Endothelial cell of umbilical vein (primary cell): Measurements from ENCODE around the gene ARPIN. TPM values are rescaled to one million over a fixed set of nuclear protein-coding genes. Genes with fewer than 3 reads are reported as not detected.

ENCODE experiments used
- BruUV-seq: library from RNA; stranded (reverse); fragments of 400-500 nt; replicated peaks from 2 replicates; lab custom pipeline; 2021; lab: Mats Ljungman, UMichigan
- CTCF ChIA-PET: fragments of 300-600, 350-600 bp; sonication (Branson Sonifier 250); formaldehyde crosslinking; loops from one replicate; lab custom pipeline; 2021; ENCODE audit warnings: antibody characterized with exemption, inconsistent platforms; lab: Charles Lee
- POLR2A ChIA-PET: fragments of 300-600, 350-600 bp; sonication (Branson Sonifier 250); formaldehyde crosslinking; loops from one replicate; lab custom pipeline; 2021; ENCODE audit warnings: antibody characterized with exemption, inconsistent platforms; lab: Charles Lee
- DNase-seq: peaks from one replicate; pipeline ENCODE4 v3.0.0-alpha.2; 2011; ENCODE audit warnings: low read depth, low spot score
- FAIRE-seq: peaks from 2 replicates; lab custom pipeline; 2011; peaks lifted over from hg19 to GRCh38; lab: Jason Lieb, UNC
- H2AFZ ChIP-seq: 2 replicates; pipeline ENCODE4 v1.6.0; 2012; ENCODE audit warnings: low read depth, low read length, control low read depth, inconsistent platforms
- H3K27ac ChIP-seq: 2 replicates; pipeline ENCODE4 v1.5.1; 2011; ENCODE audit warnings: low read depth, mild to moderate bottlenecking, control low read depth, low read length, moderate library complexity; ENCODE audit not compliant: insufficient read depth
- H3K27me3 ChIP-seq, 2 experiments: 2 replicates each; pipeline versions ENCODE4 v1.6.0 to v1.6.1; 2011; ENCODE audit warnings: low read length in 2 of 2, mixed read lengths in 1 of 2; ENCODE audit not compliant: control insufficient read depth in 2 of 2, insufficient read depth in 2 of 2
- H3K36me3 ChIP-seq, 2 experiments: 2 replicates in 1 of 2; 3 replicates in 1 of 2; pipeline ENCODE4 v1.5.1; 2011; ENCODE audit warnings: low read length in 2 of 2, mild to moderate bottlenecking in 1 of 2, moderate library complexity in 1 of 2; ENCODE audit not compliant: control insufficient read depth in 2 of 2, insufficient read depth in 2 of 2; ENCODE audit errors: extremely low read depth in 1 of 2
- H3K4me1 ChIP-seq: 3 replicates; pipeline ENCODE4 v1.5.1; 2011; ENCODE audit warnings: mild to moderate bottlenecking, low read length; ENCODE audit not compliant: control insufficient read depth, insufficient read depth; ENCODE audit errors: extremely low read depth
- H3K4me2 ChIP-seq: 2 replicates; pipeline ENCODE4 v1.6.1; 2011; ENCODE audit warnings: low read length, control low read depth, mixed read lengths; ENCODE audit not compliant: insufficient read depth
- H3K4me3 ChIP-seq, 3 experiments: fragments of 200-600 bp in 1 of 3; sonication (generic), shearing (Covaris generic) in 1 of 3; replicated peaks in 1 of 3; 2 replicates each; pipeline ENCODE4 v1.5.1; 2011 to 2016; ENCODE audit warnings: control low read depth in 3 of 3, low read length in 3 of 3, mild to moderate bottlenecking in 2 of 3, inconsistent platforms in 1 of 3, low read depth in 1 of 3, moderate library complexity in 1 of 3; ENCODE audit not compliant: insufficient read depth in 1 of 3
- H3K79me2 ChIP-seq: 2 replicates; pipeline ENCODE4 v1.6.0; 2012; ENCODE audit warnings: low read length, inconsistent platforms; ENCODE audit not compliant: control insufficient read depth, insufficient read depth
- H3K9ac ChIP-seq: replicated peaks from 2 replicates; pipeline ENCODE3; 2011; ENCODE audit warnings: low read length, control low read depth; ENCODE audit not compliant: insufficient read depth; ENCODE audit errors: extremely low read depth
- H3K9me1 ChIP-seq: replicated peaks from 3 replicates; pipeline ENCODE4 v1.6.0; 2011; ENCODE audit warnings: mild to moderate bottlenecking, low read length; ENCODE audit not compliant: control insufficient read depth, insufficient read depth; ENCODE audit errors: extremely low read depth
- H3K9me3 ChIP-seq: replicated peaks from 2 replicates; pipeline ENCODE4 v1.5.1; 2012; ENCODE audit warnings: low read length, inconsistent platforms; ENCODE audit not compliant: control insufficient read depth, insufficient read depth
- H4K20me1 ChIP-seq: replicated peaks from 2 replicates; pipeline ENCODE3; 2011; ENCODE audit warnings: mild to moderate bottlenecking, low read length; ENCODE audit not compliant: control insufficient read depth, insufficient read depth; ENCODE audit errors: extremely low read depth
- EZH2 ChIP-seq: IDR thresholded peaks from 2 replicates; pipeline ENCODE4 v1.6.1; 2012; ENCODE audit warnings: borderline replicate concordance, low read depth, mild to moderate bottlenecking, moderate library complexity, low read length, inconsistent platforms; ENCODE audit not compliant: severe bottlenecking
- FOS ChIP-seq: IDR thresholded peaks from 2 replicates; pipeline ENCODE4 v1.6.1; 2011; ENCODE audit warnings: mild to moderate bottlenecking, low read length, moderate library complexity, borderline replicate concordance; ENCODE audit not compliant: insufficient read depth
- dilution Hi-C: fragments of 300-500 bp; cut with MboI; formaldehyde crosslinking; loops from one replicate; pipeline ENCODE4 v1.15.0; 2019; ENCODE audit warnings: low sequenced_read_pairs; ENCODE audit not compliant: extremely low pct_ligation_motif_present
- intact Hi-C: fragments of 100-400 bp; cut with micrococcal nuclease; formaldehyde crosslinking; loops from one replicate; pipeline ENCODE4 v1.10.0; 2022
- polyA plus RNA-seq, 4 experiments: library from polyadenylated mRNA; depleted of rRNA in 3 of 4; stranded (reverse) in 3 of 4; unstranded in 1 of 4; fragments of >200 nt; gene quantifications; 2 replicates each; pipeline versions ENCODE4 v1.2.1 to v1.2.3, GENCODE V29; 2011 to 2012; ENCODE audit warnings: missing spikeins in 1 of 4
- total RNA-seq: library from RNA; stranded (reverse); gene quantifications from 2 replicates; pipeline ENCODE4 v1.2.3, GENCODE V29; 2021
- TF ChIP-seq, protein P1 (sequence below): IDR thresholded peaks from 2 replicates; pipeline ENCODE4 v1.6.1; 2011; ENCODE audit not compliant: insufficient read depth, insufficient read length
- TF ChIP-seq, protein P2 (sequence below), 2 donors: IDR thresholded peaks; 1 replicate in 1 of 2; 2 replicates in 1 of 2; pipeline ENCODE4 v1.5.1; 2011; ENCODE audit warnings: low read length in 2 of 2, mild to moderate bottlenecking in 2 of 2, moderate library complexity in 2 of 2, control low read depth in 1 of 2, inconsistent platforms in 1 of 2, low read depth in 1 of 2; ENCODE audit not compliant: insufficient read depth in 1 of 2; ENCODE audit errors: extremely low read depth in 1 of 2

Gene ARPIN
- total and polyA plus RNA-seq, 2 donors (not counting 3 experiments of a cell fraction or from before 2014, with no cell fraction given) = 13.0 to 23.3 TPM

DNA sequence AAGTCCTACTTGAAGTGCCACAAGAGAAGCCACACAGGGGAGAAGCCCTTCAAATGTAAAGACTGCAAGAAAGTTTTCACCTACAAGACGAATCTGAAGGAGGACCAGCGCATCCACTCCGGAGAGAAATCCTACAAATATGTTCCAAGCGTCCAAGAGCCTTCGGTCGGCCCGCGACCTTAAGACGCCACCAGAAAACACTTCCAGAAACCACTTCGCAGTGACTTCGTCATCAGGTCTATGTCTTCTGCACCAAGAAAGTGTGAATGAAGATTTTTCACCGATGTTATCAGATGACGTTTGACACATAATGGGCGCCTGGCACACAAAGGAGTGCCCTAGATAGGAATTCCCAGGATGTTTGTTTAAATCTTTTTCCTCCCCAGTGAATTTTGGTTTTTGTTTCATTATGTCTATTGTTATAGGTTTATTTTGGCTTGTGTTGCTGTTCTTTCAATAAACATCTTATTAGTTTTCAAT is 24.1 kb upstream of the ARPIN start:
- no peaks in the 10 kb centered on the region for H3K9me3 ChIP-seq
- no peak for FAIRE-seq
- dilution Hi-C loops (no loop called here), intact Hi-C loops (no loop called here)
- BruUV-seq = no TSS peak
- no peaks in the 10 kb centered on the region for H4K20me1 ChIP-seq
- no peak overlapping the region for H2AFZ ChIP-seq
- no peak overlapping the region for H3K4me3 ChIP-seq
- DNase-seq = no peak
- H3K4me1 ChIP-seq = no peaks in the 10 kb centered on the region
- no peak overlapping the region for H3K4me2 ChIP-seq
- no peak overlapping the region for H3K9ac ChIP-seq
- ChIA-PET POLR2A (no interaction called here), CTCF (interaction anchor here (1.4 kb wide), 1 partner anchor 197 kb away, joined by 3 read pairs; no protein-coding TSS in a partner anchor)
- no peaks in the 10 kb centered on the region for H3K79me2 ChIP-seq
- no peaks in the 10 kb centered on the region for H3K36me3 ChIP-seq
- peaks cover 0 to 6% of the 10 kb centered on the region in 2 experiments for H3K27me3 ChIP-seq
- no peak overlapping the region for H3K27ac ChIP-seq
- TF ChIP-seq FOS (no peak), EZH2 (no peak)
- TF ChIP-seq, protein P1, sequence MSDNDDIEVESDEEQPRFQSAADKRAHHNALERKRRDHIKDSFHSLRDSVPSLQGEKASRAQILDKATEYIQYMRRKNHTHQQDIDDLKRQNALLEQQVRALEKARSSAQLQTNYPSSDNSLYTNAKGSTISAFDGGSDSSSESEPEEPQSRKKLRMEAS = no peak
- TF ChIP-seq, protein P2, sequence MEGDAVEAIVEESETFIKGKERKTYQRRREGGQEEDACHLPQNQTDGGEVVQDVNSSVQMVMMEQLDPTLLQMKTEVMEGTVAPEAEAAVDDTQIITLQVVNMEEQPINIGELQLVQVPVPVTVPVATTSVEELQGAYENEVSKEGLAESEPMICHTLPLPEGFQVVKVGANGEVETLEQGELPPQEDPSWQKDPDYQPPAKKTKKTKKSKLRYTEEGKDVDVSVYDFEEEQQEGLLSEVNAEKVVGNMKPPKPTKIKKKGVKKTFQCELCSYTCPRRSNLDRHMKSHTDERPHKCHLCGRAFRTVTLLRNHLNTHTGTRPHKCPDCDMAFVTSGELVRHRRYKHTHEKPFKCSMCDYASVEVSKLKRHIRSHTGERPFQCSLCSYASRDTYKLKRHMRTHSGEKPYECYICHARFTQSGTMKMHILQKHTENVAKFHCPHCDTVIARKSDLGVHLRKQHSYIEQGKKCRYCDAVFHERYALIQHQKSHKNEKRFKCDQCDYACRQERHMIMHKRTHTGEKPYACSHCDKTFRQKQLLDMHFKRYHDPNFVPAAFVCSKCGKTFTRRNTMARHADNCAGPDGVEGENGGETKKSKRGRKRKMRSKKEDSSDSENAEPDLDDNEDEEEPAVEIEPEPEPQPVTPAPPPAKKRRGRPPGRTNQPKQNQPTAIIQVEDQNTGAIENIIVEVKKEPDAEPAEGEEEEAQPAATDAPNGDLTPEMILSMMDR (IDR thresholded peaks at IDR 0.05; ENCODE audit: extremely low read depth in 1 of 2, insufficient read depth in 1 of 2, low read depth in 1 of 2, low read length in 2 of 2) = no peak
- H3K9me1 ChIP-seq = no peaks in the 10 kb centered on the region
